Left lung (tissue), 10 donors: ENCODE data around the gene GCNT2. TPM values are rescaled to one million over a fixed set of nuclear protein-coding genes. Genes with fewer than 3 reads are reported as not detected.
A peak's percentile ranks its signal among the peaks of the same experiment; 100 is the strongest.
"Not testable (repeated sequence)": the region's sequence is repeated elsewhere in the genome, so short reads cannot be mapped to it uniquely, and the experiment has no call there.

Source experiments
- ATAC-seq: fragments of 200-7000 bp; cut with Tn5 transposase; one replicate; pipeline ENCODE4 v1.9.1; 2020; ENCODE audit warnings: moderate library complexity
- DNase-seq, 4 donors: peaks; one replicate each; pipeline ENCODE4 v3.0.0-alpha.2; 2013 to 2020
- H3K27ac ChIP-seq, 2 donors: fragments of 200-600 bp; sonication (generic) in 1 of 2; one replicate each; pipeline versions ENCODE4 v1.5.0 to v1.8.0; 2020 to 2021
- H3K27me3 ChIP-seq, 2 donors: fragments of 200-600 bp; sonication (generic) in 1 of 2; one replicate each; pipeline versions ENCODE4 v1.5.0 to v1.8.0; 2020 to 2021
- H3K36me3 ChIP-seq, 2 donors: fragments of 200-600 bp; sonication (generic) in 1 of 2; one replicate each; pipeline versions ENCODE4 v1.5.0 to v1.8.0; 2020 to 2021
- H3K4me1 ChIP-seq, 2 donors: fragments of 200-600 bp; one replicate each; pipeline ENCODE4 v1.8.0; 2021
- H3K4me3 ChIP-seq, 2 donors: fragments of 200-600 bp; sonication (generic) in 1 of 2; one replicate each; pipeline versions ENCODE4 v1.5.0 to v1.8.0; 2020 to 2021; ENCODE audit warnings: mild to moderate bottlenecking in 1 of 2
- H3K9me3 ChIP-seq, 2 donors: fragments of 200-600 bp; sonication (generic) in 1 of 2; one replicate each; pipeline versions ENCODE4 v1.5.0 to v1.8.0; 2020 to 2021
- intact Hi-C, 2 donors: fragments of 100-400 bp; cut with DNase I; formaldehyde crosslinking; loops; one replicate each; pipeline versions ENCODE4 v1.11.2 to v1.14.2; 2022
- polyA plus RNA-seq, 6 donors: library from polyadenylated mRNA; unstranded; fragments of 120-200 nt; gene quantifications; one replicate each; pipeline ENCODE4 v1.2.1, GENCODE V29; 2013; ENCODE audit not compliant: insufficient read length in 6 of 6
- total RNA-seq, 2 donors: library from RNA; stranded (reverse); fragmentation: NEBNext Ultra II Directional; extraction: Animal tissue kit (Norgen Biotek cat#: 25700); gene quantifications; one replicate each; pipeline ENCODE4 v1.2.1, GENCODE V29; 2021
- TF ChIP-seq, protein P1 (sequence below), 2 donors: fragments of 200-600 bp; sonication (generic) in 1 of 2; IDR thresholded peaks; one replicate each; pipeline versions ENCODE4 v1.5.0 to v1.8.0; 2021; ENCODE audit warnings: antibody characterized with exemption in 2 of 2
- donor health status: DM: no; HTN: yes; CAD: no.
- donor health status: DM: no; HTN: no; CAD: no.

GCNT2 gene
- total and polyA plus RNA-seq, 8 donors: 14.7 to 32.3 (median 18.0) TPM

GRCh38 chr6:10613723-10614122 is 92.6 kb downstream of the GCNT2 start:
- no peak for ATAC-seq
- DNase-seq: no peak
- no peaks in the 10 kb centered on the region for H3K4me1 ChIP-seq
- H3K27me3 ChIP-seq: no peaks in the 10 kb centered on the region
- H3K27ac ChIP-seq: no peak overlapping the region
- intact Hi-C loops: no loop called here
- no peaks in the 10 kb centered on the region for H3K36me3 ChIP-seq
- no peaks in the 10 kb centered on the region for H3K9me3 ChIP-seq
- no peak overlapping the region for H3K4me3 ChIP-seq
- TF ChIP-seq, protein P1, sequence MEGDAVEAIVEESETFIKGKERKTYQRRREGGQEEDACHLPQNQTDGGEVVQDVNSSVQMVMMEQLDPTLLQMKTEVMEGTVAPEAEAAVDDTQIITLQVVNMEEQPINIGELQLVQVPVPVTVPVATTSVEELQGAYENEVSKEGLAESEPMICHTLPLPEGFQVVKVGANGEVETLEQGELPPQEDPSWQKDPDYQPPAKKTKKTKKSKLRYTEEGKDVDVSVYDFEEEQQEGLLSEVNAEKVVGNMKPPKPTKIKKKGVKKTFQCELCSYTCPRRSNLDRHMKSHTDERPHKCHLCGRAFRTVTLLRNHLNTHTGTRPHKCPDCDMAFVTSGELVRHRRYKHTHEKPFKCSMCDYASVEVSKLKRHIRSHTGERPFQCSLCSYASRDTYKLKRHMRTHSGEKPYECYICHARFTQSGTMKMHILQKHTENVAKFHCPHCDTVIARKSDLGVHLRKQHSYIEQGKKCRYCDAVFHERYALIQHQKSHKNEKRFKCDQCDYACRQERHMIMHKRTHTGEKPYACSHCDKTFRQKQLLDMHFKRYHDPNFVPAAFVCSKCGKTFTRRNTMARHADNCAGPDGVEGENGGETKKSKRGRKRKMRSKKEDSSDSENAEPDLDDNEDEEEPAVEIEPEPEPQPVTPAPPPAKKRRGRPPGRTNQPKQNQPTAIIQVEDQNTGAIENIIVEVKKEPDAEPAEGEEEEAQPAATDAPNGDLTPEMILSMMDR (IDR thresholded peaks at IDR 0.05): no peak

GRCh38 chr6:10615675-10616074 is 94.5 kb downstream of the GCNT2 start:
- Histone ChIP-seq H3K9me3 (no peaks in the 10 kb centered on the region), H3K4me3 (no peak overlapping the region), H3K4me1 (no peaks in the 10 kb centered on the region), H3K27ac (no peak overlapping the region), H3K36me3 (no peaks in the 10 kb centered on the region), H3K27me3 (no peaks in the 10 kb centered on the region)
- TF ChIP-seq, protein P1 (IDR thresholded peaks at IDR 0.05): no peak
- ATAC-seq: no peak
- DNase-seq: no peak
- intact Hi-C loops: no loop called here

GRCh38 chr6:10616266-10616665 is 95.1 kb downstream of the GCNT2 start:
- intact Hi-C loops, DNase-seq, H3K27me3 ChIP-seq, H3K9me3 ChIP-seq, H3K27ac ChIP-seq, H3K4me3 ChIP-seq, H3K36me3 ChIP-seq, ATAC-seq, H3K4me1 ChIP-seq: not testable (repeated sequence)

- Histone ChIP-seq H3K4me1 (no peaks in the 10 kb centered on the region), H3K36me3 (peaks cover 0 to 5% of the 10 kb centered on the region in 2 donors), H3K4me3 (no peak overlapping the region), H3K27me3 (no peaks in the 10 kb centered on the region), H3K9me3 (no peaks in the 10 kb centered on the region), H3K27ac (no peak overlapping the region)
- peak; percentile 60 for ATAC-seq
- peak in 2 of 4 donors; percentile 40 to 81 for DNase-seq
- TF ChIP-seq, protein P1 (IDR thresholded peaks at IDR 0.05): no peak
- intact Hi-C loops: no loop called here
These were observed 96.0 kb downstream of the GCNT2 start for GRCh38 chr6:10617008-10617696.

GRCh38 chr6:10618409-10618808 is 97.3 kb downstream of the GCNT2 start:
- peak; percentile 49 for ATAC-seq
- intact Hi-C loops: no loop called here
- DNase-seq: no peak

More at GRCh38 chr6:10618409-10618808, 97.3 kb downstream of the GCNT2 start:
- TF ChIP-seq, protein P1 (IDR thresholded peaks at IDR 0.05): no peak
- Histone ChIP-seq H3K36me3 (peaks cover 0 to 8% of the 10 kb centered on the region in 2 donors), H3K4me1 (no peaks in the 10 kb centered on the region), H3K4me3 (no peak overlapping the region), H3K9me3 (peaks cover 0 to 1% of the 10 kb centered on the region in 2 donors), H3K27me3 (no peaks in the 10 kb centered on the region), H3K27ac (no peak overlapping the region)
